Fibroblast of lung (primary cell): Measurements from ENCODE around the gene DUSP11. TPM values are rescaled to one million over a fixed set of nuclear protein-coding genes. Genes with fewer than 3 reads are reported as not detected.

Source experiments
- DNase-seq, 2 donors: peaks; one replicate each; pipeline versions ENCODE4 v3.0.0 to v3.0.0-alpha.2; 2010; ENCODE audit warnings: low read depth in 2 of 2
- H2AFZ ChIP-seq: 2 replicates; pipeline ENCODE4 v1.5.1; 2012; ENCODE audit warnings: low read length, control low read depth, inconsistent platforms
- H3K27ac ChIP-seq: 2 replicates; pipeline ENCODE4 v1.5.1; 2011; ENCODE audit warnings: low read length, control low read depth; ENCODE audit not compliant: insufficient read depth
- H3K27me3 ChIP-seq: 2 replicates; pipeline ENCODE4 v1.5.1; 2011; ENCODE audit warnings: mild to moderate bottlenecking, low read length; ENCODE audit not compliant: control insufficient read depth, insufficient read depth
- H3K36me3 ChIP-seq: 2 replicates; pipeline ENCODE4 v1.5.1; 2011; ENCODE audit warnings: low read length; ENCODE audit not compliant: control insufficient read depth, insufficient read depth
- H3K4me1 ChIP-seq: 2 replicates; pipeline ENCODE4 v1.5.1; 2011; ENCODE audit warnings: low read length; ENCODE audit not compliant: control insufficient read depth, insufficient read depth; ENCODE audit errors: extremely low read depth
- H3K4me2 ChIP-seq: 2 replicates; pipeline ENCODE4 v1.5.1; 2011; ENCODE audit warnings: low read length, control low read depth; ENCODE audit not compliant: insufficient read depth; ENCODE audit errors: extremely low read depth
- H3K4me3 ChIP-seq, 4 experiments: fragments of 200-600 bp in 1 of 4; sonication (generic) in 1 of 4; replicated peaks in 1 of 4; 2 replicates each; pipeline ENCODE4 v1.5.1; 2011 to 2016; ENCODE audit warnings: low read length in 4 of 4, low read depth in 3 of 4, mild to moderate bottlenecking in 3 of 4, control low read depth in 2 of 4, inconsistent platforms in 1 of 4, mixed read lengths in 1 of 4; ENCODE audit not compliant: insufficient read depth in 1 of 4; ENCODE audit errors: control extremely low read depth in 1 of 4
- H3K79me2 ChIP-seq: 2 replicates; pipeline ENCODE4 v1.5.1; 2012; ENCODE audit warnings: mild to moderate bottlenecking, low read length, inconsistent platforms; ENCODE audit not compliant: control insufficient read depth, insufficient read depth
- H3K9ac ChIP-seq: 2 replicates; pipeline ENCODE4 v1.5.1; 2011; ENCODE audit warnings: mild to moderate bottlenecking, low read length, control low read depth; ENCODE audit not compliant: insufficient read depth
- H3K9me3 ChIP-seq: 2 replicates; pipeline ENCODE4 v1.5.1; 2012; ENCODE audit warnings: low read depth, low read length; ENCODE audit not compliant: control insufficient read depth, insufficient read depth
- H4K20me1 ChIP-seq: 2 replicates; pipeline ENCODE4 v1.5.1; 2011; ENCODE audit warnings: low read length; ENCODE audit not compliant: control insufficient read depth, insufficient read depth; ENCODE audit errors: extremely low read depth
- CTCF ChIP-seq, 2 donors: IDR thresholded peaks in 1 of 2; conservative IDR thresholded peaks in 1 of 2; 1 replicate in 1 of 2; 2 replicates in 1 of 2; pipeline ENCODE4 v1.5.1; 2011 to 2012; ENCODE audit warnings: low read length in 2 of 2, control low read depth in 1 of 2, inconsistent platforms in 1 of 2, low read depth in 1 of 2, mild to moderate bottlenecking in 1 of 2
- EZH2 ChIP-seq: IDR thresholded peaks from 2 replicates; pipeline ENCODE4 v1.5.1; 2012; ENCODE audit warnings: low read length, control low read depth, mild to moderate bottlenecking; ENCODE audit errors: missing control alignments
- polyA plus RNA-seq, 2 donors: library from polyadenylated mRNA; depleted of rRNA in 1 of 2; stranded (reverse) in 1 of 2; unstranded in 1 of 2; fragments of >200 nt; gene quantifications; 2 replicates each; pipeline ENCODE4 v1.2.1, GENCODE V29; 2011 to 2012; ENCODE audit warnings: missing spikeins in 1 of 2
- total RNA-seq: library from RNA; depleted of rRNA; stranded (reverse); fragments of >200 nt; gene quantifications from 2 replicates; pipeline ENCODE4 v1.2.1, GENCODE V29; 2014

DUSP11 gene
- total and polyA plus RNA-seq, 2 donors (not counting 1 experiment from before 2014, with no cell fraction given): 31.7 to 38.0 TPM

GRCh38 chr2:73736378-73736777, 43.5 kb downstream of the DUSP11 start:
- Histone ChIP-seq H4K20me1 (no peaks in the 10 kb centered on the region), H3K4me2 (peak overlapping the region; percentile 79), H3K79me2 (peaks cover 11% of the 10 kb centered on the region), H3K27me3 (no peaks in the 10 kb centered on the region), H3K4me1 (no peaks in the 10 kb centered on the region), H3K4me3 (peak overlapping the region; percentile 53 to 96 (median 86)), H2AFZ (peak overlapping the region; percentile 70), H3K9me3 (no peaks in the 10 kb centered on the region), H3K36me3 (peaks cover 3% of the 10 kb centered on the region), H3K27ac (peak overlapping the region; percentile 39), H3K9ac (peak overlapping the region; percentile 61)
- no peak for DNase-seq
- TF ChIP-seq EZH2: no peak
- no peak for TF ChIP-seq CTCF (conservative IDR thresholded peaks at IDR 0.05 in 1 of 2, IDR thresholded peaks at IDR 0.05 in 1 of 2; ENCODE audit: low read depth in 1 of 2, low read length in 2 of 2)

- Histone ChIP-seq H3K36me3 (peaks cover 6% of the 10 kb centered on the region), H3K9me3 (no peaks in the 10 kb centered on the region), H3K27ac (no peak overlapping the region), H3K4me3 (no peak overlapping the region), H3K4me2 (no peak overlapping the region), H3K4me1 (no peaks in the 10 kb centered on the region), H3K27me3 (no peaks in the 10 kb centered on the region), H2AFZ (no peak overlapping the region), H3K9ac (no peak overlapping the region), H3K79me2 (peaks cover 2% of the 10 kb centered on the region), H4K20me1 (no peaks in the 10 kb centered on the region)
- DNase-seq: no peak
- no peak for TF ChIP-seq EZH2
- TF ChIP-seq CTCF (conservative IDR thresholded peaks at IDR 0.05 in 1 of 2, IDR thresholded peaks at IDR 0.05 in 1 of 2; ENCODE audit: low read depth in 1 of 2, low read length in 2 of 2): no peak
These were observed 49.1 kb downstream of the DUSP11 start for GRCh38 chr2:73730810-73731209.

GRCh38 chr2:73728711-73729110, 51.2 kb downstream of the DUSP11 start:
- Histone ChIP-seq H3K36me3 (peaks cover 6% of the 10 kb centered on the region), H4K20me1 (no peaks in the 10 kb centered on the region), H3K4me1 (no peaks in the 10 kb centered on the region), H3K9me3 (no peaks in the 10 kb centered on the region), H3K4me2 (no peak overlapping the region), H3K27ac (no peak overlapping the region), H2AFZ (no peak overlapping the region), H3K79me2 (no peaks in the 10 kb centered on the region), H3K9ac (no peak overlapping the region), H3K27me3 (no peaks in the 10 kb centered on the region), H3K4me3 (no peak overlapping the region)
- no peak for DNase-seq
- no peak for TF ChIP-seq EZH2
- TF ChIP-seq CTCF (conservative IDR thresholded peaks at IDR 0.05 in 1 of 2, IDR thresholded peaks at IDR 0.05 in 1 of 2; ENCODE audit: low read depth in 1 of 2, low read length in 2 of 2): no peak
